ENCODE measurements around the gene ACBD4. TPM values are rescaled to one million over a fixed set of nuclear protein-coding genes. Genes with fewer than 3 reads are reported as not detected.

ACBD4 gene
- total RNA-seq, 1 donor from 2014 or later, result 3.2 TPM

- DNase-seq (ENCODE audit: low read depth in 2 of 2), result no peak
These were observed 15.7 kb downstream of the ACBD4 start for GRCh38 chr17:45150911-45151809.

GRCh38 chr17:45155029-45155428, 19.5 kb downstream of the ACBD4 start:
- no peak for DNase-seq (ENCODE audit: low read depth in 2 of 2)

- DNase-seq (ENCODE audit: low read depth in 2 of 2), result no peak
These were observed 20.0 kb downstream of the ACBD4 start for GRCh38 chr17:45155483-45155882.

- DNase-seq (ENCODE audit: low read depth in 2 of 2), result no peak
These were observed 20.8 kb downstream of the ACBD4 start for GRCh38 chr17:45156242-45156641.

- DNase-seq (ENCODE audit: low read depth in 2 of 2), result peak; percentile 77 to 82
These were observed 25.2 kb downstream of the ACBD4 start for GRCh38 chr17:45160447-45161287.

- DNase-seq (ENCODE audit: low read depth in 2 of 2), result peak; percentile 100
These were observed 26.0 kb downstream of the ACBD4 start, which contains the start of gene HEXIM2 for GRCh38 chr17:45161288-45162024. Gene HEXIM2, plus strand, starts transcription at chr17:45161875. Its CDS starts 919 bp downstream, at chr17:45162794.

- DNase-seq (ENCODE audit: low read depth in 2 of 2), result no peak
These were observed 26.7 kb downstream of the ACBD4 start for GRCh38 chr17:45162025-45162687.

GRCh38 chr17:45164734-45165269, 29.3 kb downstream of the ACBD4 start:
- DNase-seq (ENCODE audit: low read depth in 2 of 2), result no peak

- DNase-seq (ENCODE audit: low read depth in 2 of 2), result no peak
These were observed 33.7 kb downstream of the ACBD4 start for GRCh38 chr17:45168991-45169752.

- no peak for DNase-seq (ENCODE audit: low read depth in 2 of 2)
These were observed 34.9 kb downstream of the ACBD4 start for GRCh38 chr17:45170280-45170930.

GRCh38 chr17:45170931-45171337, 35.4 kb downstream of the ACBD4 start:
- peak; percentile 57 to 59 for DNase-seq (ENCODE audit: low read depth in 2 of 2)

- DNase-seq (ENCODE audit: low read depth in 2 of 2), result no peak
These were observed 36.1 kb downstream of the ACBD4 start for GRCh38 chr17:45171338-45172231.

- no peak for DNase-seq (ENCODE audit: low read depth in 2 of 2)
These were observed 36.7 kb downstream of the ACBD4 start for GRCh38 chr17:45172232-45172540.

- no peak for DNase-seq (ENCODE audit: low read depth in 2 of 2)
These were observed 37.2 kb downstream of the ACBD4 start for GRCh38 chr17:45172541-45173286.

- no peak for DNase-seq (ENCODE audit: low read depth in 2 of 2)
These were observed 40.2 kb downstream of the ACBD4 start for GRCh38 chr17:45175759-45176115.

GRCh38 chr17:45177563-45177962, 42.1 kb downstream of the ACBD4 start:
- no peak for DNase-seq (ENCODE audit: low read depth in 2 of 2)

GRCh38 chr17:45184144-45184543, 48.7 kb downstream of the ACBD4 start:
- no peak for DNase-seq (ENCODE audit: low read depth in 2 of 2)

GRCh38 chr17:45186801-45187354, 51.4 kb downstream of the ACBD4 start:
- no peak for DNase-seq (ENCODE audit: low read depth in 2 of 2)

Measured in lung microvascular endothelial cell (primary cell).